ENCODE measurements around the gene METTL6. TPM values are rescaled to one million over a fixed set of nuclear protein-coding genes. Genes with fewer than 3 reads are reported as not detected.
A peak's percentile ranks its signal among the peaks of the same experiment; 100 is the strongest.
"Not testable (repeated sequence)": the region's sequence is repeated elsewhere in the genome, so short reads cannot be mapped to it uniquely, and the experiment has no call there.

The METTL6 gene
- total and polyA plus RNA-seq, 7 experiments from 2014 or later = 7.9 to 23.0 (median 18.3) TPM

- ChIA-PET POLR2A (no interaction called here), CTCF (interaction anchor here (1.0 kb wide), 1 partner anchor 101 kb away, joined by 3 read pairs; no protein-coding TSS in a partner anchor)
- H3K4me1 Mint-ChIP-seq = peaks cover 14 to 30% (median 21%) of the 10 kb centered on the region in 7 donors
- H3K9me3 Mint-ChIP-seq = peaks cover 0 to 1% (median 0%) of the 10 kb centered on the region in 11 donors
- no peaks in the 10 kb centered on the region for H3K27me3 ChIP-seq (ENCODE audit: control insufficient read depth in 2 of 2, insufficient read depth in 2 of 2, low read length in 2 of 2)
- no peak overlapping the region for H3K27ac ChIP-seq (ENCODE audit: low read depth, low read length)
- no peaks in the 10 kb centered on the region for H3K9me3 ChIP-seq (ENCODE audit: control insufficient read depth in 2 of 3, low read length in 3 of 3)
- H3K36me3 Mint-ChIP-seq = peaks cover 0 to 9% (median 0%) of the 10 kb centered on the region in 5 donors
- no peaks in the 10 kb centered on the region for H3K36me3 ChIP-seq (ENCODE audit: control insufficient read depth in 2 of 3, insufficient read depth in 3 of 3, low read length in 3 of 3)
- peaks cover 5% of the 10 kb centered on the region in 2 donors for H3K4me1 ChIP-seq (ENCODE audit: control insufficient read depth in 2 of 2, insufficient read depth in 2 of 2, low read length in 2 of 2)
- H3K4me3 ChIP-seq (ENCODE audit: low read length) = no peak overlapping the region
- intact Hi-C loops (cut with micrococcal nuclease) = no loop called here
- peaks cover 0 to 8% (median 0%) of the 10 kb centered on the region in 5 donors for H3K27me3 Mint-ChIP-seq
- DNase-seq (no peak), ATAC-seq (no peak)
- no peak overlapping the region for H3K4me3 Mint-ChIP-seq
- H3K27ac Mint-ChIP-seq = peak overlapping the region in 1 of 9 donors; percentile 11
Measured at GRCh38 chr3:15368561-15369135, 58.7 kb downstream of the METTL6 start.

DNA sequence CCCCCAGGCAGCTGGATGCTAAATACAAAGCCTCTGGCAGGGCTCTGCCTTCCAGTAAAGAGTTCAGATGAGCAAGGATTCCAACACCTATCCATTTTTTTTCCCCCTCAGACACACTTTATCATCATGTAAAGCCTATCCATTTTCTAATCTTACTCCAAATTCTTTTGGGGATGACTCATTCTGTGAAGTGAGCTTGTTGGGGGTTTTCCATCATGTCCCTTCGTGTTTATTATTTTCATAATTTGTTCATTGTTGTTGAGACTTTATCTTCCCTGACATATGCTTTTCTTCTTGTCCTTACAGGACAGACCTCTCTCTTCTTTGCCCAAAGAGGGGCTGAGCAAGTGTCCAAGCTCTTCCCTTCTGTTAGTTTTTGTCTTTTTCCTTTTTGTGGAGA lies 60.3 kb downstream of the METTL6 start:
- Histone ChIP-seq H3K27me3 (ENCODE audit: control insufficient read depth in 2 of 2, insufficient read depth in 2 of 2, low read length in 2 of 2) (no peaks in the 10 kb centered on the region), H3K4me1 (ENCODE audit: control insufficient read depth in 2 of 2, insufficient read depth in 2 of 2, low read length in 2 of 2) (peaks cover 7 to 8% of the 10 kb centered on the region in 2 donors), H3K4me3 (ENCODE audit: low read length) (no peak overlapping the region), H3K36me3 (ENCODE audit: control insufficient read depth in 2 of 3, insufficient read depth in 3 of 3, low read length in 3 of 3) (no peaks in the 10 kb centered on the region), H3K27ac (ENCODE audit: low read depth, low read length) (no peak overlapping the region), H3K9me3 (ENCODE audit: control insufficient read depth in 2 of 3, low read length in 3 of 3) (no peaks in the 10 kb centered on the region)
- Mint-ChIP-seq H3K27me3 (peaks cover 0 to 4% (median 0%) of the 10 kb centered on the region in 5 donors), H3K9me3 (peaks cover 0 to 1% (median 0%) of the 10 kb centered on the region in 11 donors), H3K4me1 (peaks cover 15 to 39% (median 23%) of the 10 kb centered on the region in 7 donors), H3K4me3 (peak overlapping the region in 1 of 10 donors; percentile 38), H3K27ac (peak overlapping the region in 1 of 9 donors; percentile 58), H3K36me3 (peaks cover 0 to 9% (median 0%) of the 10 kb centered on the region in 5 donors)
- ChIA-PET POLR2A (interaction anchor here (0.6 to 1.3 kb wide), 2 partner anchors 9 to 14 kb away, joined by 4 read pairs; no protein-coding TSS in a partner anchor), CTCF (no interaction called here)
- DNase-seq (no peak), ATAC-seq (no peak)
- intact Hi-C loops (cut with micrococcal nuclease) = no loop called here

DNA sequence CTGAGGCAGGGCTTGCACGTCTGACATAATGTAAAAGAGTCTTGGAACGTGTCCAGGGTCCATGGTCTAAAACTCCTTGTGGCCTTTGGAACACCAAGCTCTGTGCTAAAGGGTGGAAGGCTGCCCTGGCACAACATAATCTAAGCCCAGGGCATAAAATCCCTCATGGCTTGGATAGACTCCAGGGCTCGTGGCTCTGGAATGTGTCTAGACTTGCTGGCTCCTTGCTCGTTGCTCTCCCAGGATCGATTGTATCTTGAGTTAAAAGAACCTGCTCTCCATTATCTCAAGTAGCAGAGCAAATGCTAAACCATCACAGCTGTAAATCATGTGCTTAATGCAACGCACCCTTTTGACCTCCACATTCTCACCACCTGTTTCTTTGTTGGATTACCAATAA lies 63.3 kb downstream of the METTL6 start:
- H3K9me3 ChIP-seq (ENCODE audit: control insufficient read depth in 2 of 3, low read length in 3 of 3); H3K36me3 Mint-ChIP-seq; H3K4me3 Mint-ChIP-seq; intact Hi-C loops (cut with micrococcal nuclease); DNase-seq; CTCF ChIA-PET; H3K4me3 ChIP-seq (ENCODE audit: low read length); H3K9me3 Mint-ChIP-seq; H3K27ac ChIP-seq (ENCODE audit: low read depth, low read length); POLR2A ChIA-PET; H3K27me3 ChIP-seq (ENCODE audit: control insufficient read depth in 2 of 2, insufficient read depth in 2 of 2, low read length in 2 of 2); H3K36me3 ChIP-seq (ENCODE audit: control insufficient read depth in 2 of 3, insufficient read depth in 3 of 3, low read length in 3 of 3); ATAC-seq; H3K27me3 Mint-ChIP-seq: not testable (repeated sequence)
- H3K4me1 ChIP-seq (ENCODE audit: control insufficient read depth in 2 of 2, insufficient read depth in 2 of 2, low read length in 2 of 2) = peaks cover 20 to 24% of the 10 kb centered on the region in 2 donors
- Mint-ChIP-seq H3K4me1 (peaks cover 26 to 58% (median 41%) of the 10 kb centered on the region in 7 donors), H3K27ac (peak overlapping the region in 1 of 9 donors; percentile 32)

- H3K4me1 ChIP-seq (ENCODE audit: control insufficient read depth in 2 of 2, insufficient read depth in 2 of 2, low read length in 2 of 2) = peaks cover 21 to 29% of the 10 kb centered on the region in 2 donors
- no peaks in the 10 kb centered on the region for H3K27me3 ChIP-seq (ENCODE audit: control insufficient read depth in 2 of 2, insufficient read depth in 2 of 2, low read length in 2 of 2)
- no peaks in the 10 kb centered on the region for H3K36me3 ChIP-seq (ENCODE audit: control insufficient read depth in 2 of 3, insufficient read depth in 3 of 3, low read length in 3 of 3)
- H3K9me3 ChIP-seq (ENCODE audit: control insufficient read depth in 2 of 3, low read length in 3 of 3) = no peaks in the 10 kb centered on the region
- H3K27ac ChIP-seq (ENCODE audit: low read depth, low read length) = no peak overlapping the region
- peak in 1 of 9 donors; percentile 59 for DNase-seq
- Mint-ChIP-seq H3K27ac (peak overlapping the region in 8 of 9 donors; percentile 37 to 73 (median 56)), H3K4me1 (peaks cover 25 to 57% (median 38%) of the 10 kb centered on the region in 7 donors), H3K27me3 (no peaks in the 10 kb centered on the region), H3K4me3 (peak overlapping the region; percentile 38 to 65 (median 54)), H3K9me3 (peaks cover 0 to 1% (median 0%) of the 10 kb centered on the region in 11 donors), H3K36me3 (peaks cover 0 to 8% (median 2%) of the 10 kb centered on the region in 5 donors)
- ChIA-PET POLR2A (interaction anchor here (0.6 to 1.2 kb wide), 6 partner anchors 8 to 95 kb away, joined by 3 to 5 read pairs (median 3); no protein-coding TSS in a partner anchor), CTCF (interaction anchor here (0.6 to 1.1 kb wide), 2 partner anchors 63 to 94 kb away, joined by 3 to 4 read pairs; no protein-coding TSS in a partner anchor)
- no peak overlapping the region for H3K4me3 ChIP-seq (ENCODE audit: low read length)
- intact Hi-C loops (cut with micrococcal nuclease) = loop anchor here in 1 of 2 donors (1.0 kb wide), 3 partner anchors 17 to 51 kb away; partner anchors contain the start of gene SH3BP5
- ATAC-seq = peak; percentile 49
Measured at GRCh38 chr3:15361494-15362214, 65.7 kb downstream of the METTL6 start.

DNA sequence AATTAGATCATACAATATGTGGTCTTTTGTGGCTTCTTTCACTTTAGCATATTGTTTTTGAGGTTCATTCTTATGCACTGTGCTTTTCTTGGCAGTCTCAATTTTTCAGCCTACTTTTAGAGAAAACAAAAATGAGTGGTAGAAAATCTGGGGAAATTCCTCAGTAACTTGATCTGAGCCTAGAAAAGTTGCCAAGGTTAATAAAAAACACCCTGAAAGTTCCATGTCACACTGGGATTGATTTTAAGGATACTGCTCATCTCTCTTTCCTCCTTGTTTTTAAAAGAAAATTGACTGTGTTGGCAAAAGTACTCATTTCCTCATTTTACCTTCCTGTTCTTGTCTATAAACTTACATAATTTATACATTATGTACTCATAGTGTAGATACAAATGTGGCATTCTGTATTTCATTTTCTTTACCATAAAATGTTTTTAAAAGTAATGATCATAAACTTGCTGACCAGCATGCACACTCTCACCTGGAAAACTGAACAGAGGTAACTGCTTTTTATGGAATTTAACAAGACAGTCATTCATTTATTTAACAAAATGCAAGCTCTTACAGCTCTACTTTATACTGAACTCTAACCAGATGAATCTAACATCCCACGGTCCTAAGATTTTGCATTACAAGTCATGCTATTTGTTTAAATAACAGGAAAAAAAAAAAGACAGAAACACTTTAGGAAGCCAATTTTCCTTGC lies 66.4 kb downstream of the METTL6 start:
- no peaks in the 10 kb centered on the region for H3K9me3 ChIP-seq (ENCODE audit: control insufficient read depth in 2 of 3, low read length in 3 of 3)

More for the DNA sequence above, 66.4 kb downstream of the METTL6 start:
- Histone ChIP-seq H3K4me3 (ENCODE audit: low read length) (no peak overlapping the region), H3K27me3 (ENCODE audit: control insufficient read depth in 2 of 2, insufficient read depth in 2 of 2, low read length in 2 of 2) (no peaks in the 10 kb centered on the region), H3K27ac (ENCODE audit: low read depth, low read length) (no peak overlapping the region), H3K4me1 (ENCODE audit: control insufficient read depth in 2 of 2, insufficient read depth in 2 of 2, low read length in 2 of 2) (peaks cover 27 to 36% of the 10 kb centered on the region in 2 donors), H3K36me3 (ENCODE audit: control insufficient read depth in 2 of 3, insufficient read depth in 3 of 3, low read length in 3 of 3) (no peaks in the 10 kb centered on the region)
- no peaks in the 10 kb centered on the region for H3K27me3 Mint-ChIP-seq
- peaks cover 0 to 1% (median 0%) of the 10 kb centered on the region in 11 donors for H3K9me3 Mint-ChIP-seq
- peak overlapping the region in 8 of 9 donors; percentile 1 to 70 (median 56) for H3K27ac Mint-ChIP-seq
- H3K36me3 Mint-ChIP-seq = peaks cover 0 to 12% (median 4%) of the 10 kb centered on the region in 5 donors
- H3K4me1 Mint-ChIP-seq = peaks cover 32 to 65% (median 45%) of the 10 kb centered on the region in 7 donors
- ATAC-seq (no peak), DNase-seq (no peak)
- H3K4me3 Mint-ChIP-seq = peak overlapping the region in 7 of 10 donors; percentile 38 to 65 (median 55)
- intact Hi-C loops (cut with micrococcal nuclease) = loop anchor here in 1 of 2 donors (1.0 kb wide), 3 partner anchors 17 to 51 kb away; partner anchors contain the start of gene SH3BP5
- CTCF ChIA-PET = interaction anchor here (1.1 kb wide), 1 partner anchor 93 kb away, joined by 3 read pairs; no protein-coding TSS in a partner anchor
- POLR2A ChIA-PET = interaction anchor here (0.6 to 1.2 kb wide), 6 partner anchors 9 to 94 kb away, joined by 3 to 5 read pairs (median 3); no protein-coding TSS in a partner anchor

Data from naive thymus-derived CD4-positive, alpha-beta T cell (primary cell).